DMS114 treated with DMSO at 0.1 percent for 48 hours (cell line): ENCODE data around the gene NEIL1.
"Not testable (repeated sequence)": the region's sequence is repeated elsewhere in the genome, so short reads cannot be mapped to it uniquely, and the experiment has no call there.

ENCODE experiments used
- DNase-seq: peaks from one replicate; lab custom pipeline; 2025; ENCODE audit not compliant: unreplicated experiment; lab: John Stamatoyannopoulos, UW

Gene NEIL1

GRCh38 chr15:75346796-75347221 is at the start of gene NEIL1:
Gene NEIL1 (plus strand): TSS chr15:75347039. CDS start chr15:75348906, 1,867 bp downstream.
- peak; percentile 32 for DNase-seq

- not testable (repeated sequence) for DNase-seq
Observed at GRCh38 chr15:75298541-75299310, 48.1 kb upstream of the NEIL1 start.

- not testable (repeated sequence) for DNase-seq
Observed at GRCh38 chr15:75299311-75299688, 47.5 kb upstream of the NEIL1 start.

GRCh38 chr15:75300026-75300425 is 46.8 kb upstream of the NEIL1 start:
- not testable (repeated sequence) for DNase-seq

- DNase-seq, result no peak
Observed at GRCh38 chr15:75302318-75302717, 44.5 kb upstream of the NEIL1 start.

- DNase-seq, result not testable (repeated sequence)
Observed at GRCh38 chr15:75302753-75303152, 44.1 kb upstream of the NEIL1 start.

GRCh38 chr15:75306188-75306587 is 40.7 kb upstream of the NEIL1 start:
- no peak for DNase-seq

- no peak for DNase-seq
Observed at GRCh38 chr15:75307778-75308390, 39.0 kb upstream of the NEIL1 start.

- no peak for DNase-seq
Observed at GRCh38 chr15:75309711-75310110, 37.1 kb upstream of the NEIL1 start.

GRCh38 chr15:75312548-75312947 is 34.3 kb upstream of the NEIL1 start:
- not testable (repeated sequence) for DNase-seq

GRCh38 chr15:75313116-75313845 is 33.6 kb upstream of the NEIL1 start:
- DNase-seq, result no peak

GRCh38 chr15:75314552-75315290 is 32.1 kb upstream of the NEIL1 start:
- no peak for DNase-seq

- not testable (repeated sequence) for DNase-seq
Observed at GRCh38 chr15:75319231-75319897, 27.5 kb upstream of the NEIL1 start.

- no peak for DNase-seq
Observed at GRCh38 chr15:75321711-75322110, 25.1 kb upstream of the NEIL1 start.

- no peak for DNase-seq
Observed at GRCh38 chr15:75325922-75326321, 20.9 kb upstream of the NEIL1 start.

- no peak for DNase-seq
Observed at GRCh38 chr15:75327005-75327404, 19.8 kb upstream of the NEIL1 start.

- no peak for DNase-seq
Observed at GRCh38 chr15:75327491-75327890, 19.3 kb upstream of the NEIL1 start.

- DNase-seq, result no peak
Observed at GRCh38 chr15:75328493-75329314, 18.1 kb upstream of the NEIL1 start.

GRCh38 chr15:75329571-75329970 is 17.3 kb upstream of the NEIL1 start:
- no peak for DNase-seq

- DNase-seq, result not testable (repeated sequence)
Observed at GRCh38 chr15:75332093-75332492, 14.7 kb upstream of the NEIL1 start.
